Measurements from ENCODE around the gene TPD52L2.
"Not testable (repeated sequence)": the region's sequence is repeated elsewhere in the genome, so short reads cannot be mapped to it uniquely, and the experiment has no call there.

TPD52L2 gene

GRCh38 chr20:63835021-63835858 is 29.8 kb upstream of the TPD52L2 start:
- in situ Hi-C loops (cut with HindIII; ENCODE audit: low sequenced_read_pairs), result no loop called here

- in situ Hi-C loops (cut with HindIII; ENCODE audit: low sequenced_read_pairs), result no loop called here
Measured at GRCh38 chr20:63836458-63837344, 28.4 kb upstream of the TPD52L2 start.

DNA sequence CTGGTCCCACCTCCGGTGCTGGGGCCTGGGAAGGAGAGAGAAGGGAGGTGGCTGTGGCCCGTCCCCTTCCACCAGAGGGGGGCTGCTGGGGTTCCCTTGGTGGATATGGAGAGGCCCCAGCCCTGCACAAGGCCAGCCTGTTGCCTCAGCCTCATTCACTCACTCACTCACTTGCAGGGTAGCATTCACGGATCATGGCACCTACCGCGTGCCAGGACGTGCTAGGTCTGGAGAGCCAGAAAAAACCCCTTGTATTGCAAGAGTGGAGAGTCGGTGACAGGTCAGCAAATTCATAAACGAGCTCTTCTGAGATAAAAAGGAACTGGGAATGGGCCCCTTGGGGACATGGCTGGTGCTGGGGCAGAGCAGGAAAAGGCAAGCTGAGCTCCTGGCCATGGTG is 27.6 kb upstream of the TPD52L2 start:
- in situ Hi-C loops (cut with HindIII; ENCODE audit: low sequenced_read_pairs), result no loop called here

DNA sequence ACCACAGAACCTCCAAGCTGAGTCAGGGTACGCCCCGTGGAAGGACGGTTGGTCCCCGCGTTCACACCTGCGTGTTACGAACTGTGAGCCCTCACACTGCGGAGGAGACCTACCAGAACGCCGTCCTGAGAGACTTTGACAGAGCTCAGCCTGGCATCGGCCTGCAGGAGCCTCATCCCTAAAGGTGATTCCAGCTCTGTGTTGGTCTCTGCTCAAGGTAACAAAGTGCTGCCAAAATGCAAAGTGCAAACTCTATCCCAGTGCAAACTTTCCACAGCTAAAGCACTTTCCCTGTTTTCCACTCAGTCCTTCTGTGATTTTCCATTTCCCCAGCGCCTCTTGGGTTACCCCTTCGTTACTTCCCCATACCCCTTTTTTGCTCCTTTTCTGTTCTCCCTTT is 25.4 kb upstream of the TPD52L2 start:
- in situ Hi-C loops (cut with HindIII; ENCODE audit: low sequenced_read_pairs), result no loop called here

- in situ Hi-C loops (cut with HindIII; ENCODE audit: low sequenced_read_pairs), result no loop called here
Measured at GRCh38 chr20:63840405-63840828, 24.7 kb upstream of the TPD52L2 start.

GRCh38 chr20:63842258-63842657 is 22.8 kb upstream of the TPD52L2 start:
- in situ Hi-C loops (cut with HindIII; ENCODE audit: low sequenced_read_pairs), result no loop called here

GRCh38 chr20:63843222-63843621 is 21.8 kb upstream of the TPD52L2 start:
- in situ Hi-C loops (cut with HindIII; ENCODE audit: low sequenced_read_pairs), result no loop called here

DNA sequence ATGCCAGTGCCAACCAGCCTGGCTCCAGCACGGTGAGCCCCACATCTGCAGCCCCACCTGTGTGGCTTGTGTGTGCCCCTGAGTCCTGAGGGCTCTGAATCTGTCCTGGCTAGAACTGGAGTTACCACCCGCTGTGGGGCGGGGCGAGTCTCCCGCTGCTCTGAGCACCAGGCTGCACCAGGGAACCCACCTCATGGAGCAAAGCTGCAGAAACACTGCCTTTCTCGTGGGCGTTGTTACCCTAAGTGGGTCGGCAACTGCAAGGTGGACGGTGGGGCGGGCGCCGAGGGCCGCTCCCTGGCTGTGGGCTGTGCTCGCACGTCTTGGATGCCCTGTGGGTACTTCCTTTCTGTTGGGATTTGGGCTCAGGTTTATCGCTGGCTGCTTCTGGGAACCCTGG is 21.3 kb upstream of the TPD52L2 start:
- in situ Hi-C loops (cut with HindIII; ENCODE audit: low sequenced_read_pairs), result no loop called here

DNA sequence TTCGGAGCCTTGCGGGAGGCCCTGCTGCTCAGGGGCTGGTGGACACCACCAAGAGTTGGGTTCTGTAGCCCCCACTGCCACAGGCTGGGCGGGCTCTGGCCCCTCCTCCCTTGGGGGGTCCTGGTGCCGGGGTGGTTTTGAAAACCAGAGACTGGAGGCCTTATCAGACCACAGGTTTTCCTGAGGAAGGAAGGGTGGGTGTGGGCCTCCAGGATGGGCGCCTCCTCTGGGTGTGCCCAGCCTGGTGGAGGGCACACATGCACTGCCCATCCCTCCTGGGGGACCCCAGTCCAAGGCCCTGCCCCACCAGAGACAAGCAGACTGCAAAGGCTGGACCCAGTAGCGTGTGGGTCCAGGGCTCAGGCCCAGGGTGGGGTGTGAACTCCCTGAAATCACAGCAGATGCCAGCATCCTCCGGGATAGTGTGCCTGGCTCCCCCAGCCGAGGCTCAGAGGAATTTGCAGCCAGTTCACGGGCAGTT is 20.5 kb upstream of the TPD52L2 start:
- in situ Hi-C loops (cut with HindIII; ENCODE audit: low sequenced_read_pairs), result no loop called here

DNA sequence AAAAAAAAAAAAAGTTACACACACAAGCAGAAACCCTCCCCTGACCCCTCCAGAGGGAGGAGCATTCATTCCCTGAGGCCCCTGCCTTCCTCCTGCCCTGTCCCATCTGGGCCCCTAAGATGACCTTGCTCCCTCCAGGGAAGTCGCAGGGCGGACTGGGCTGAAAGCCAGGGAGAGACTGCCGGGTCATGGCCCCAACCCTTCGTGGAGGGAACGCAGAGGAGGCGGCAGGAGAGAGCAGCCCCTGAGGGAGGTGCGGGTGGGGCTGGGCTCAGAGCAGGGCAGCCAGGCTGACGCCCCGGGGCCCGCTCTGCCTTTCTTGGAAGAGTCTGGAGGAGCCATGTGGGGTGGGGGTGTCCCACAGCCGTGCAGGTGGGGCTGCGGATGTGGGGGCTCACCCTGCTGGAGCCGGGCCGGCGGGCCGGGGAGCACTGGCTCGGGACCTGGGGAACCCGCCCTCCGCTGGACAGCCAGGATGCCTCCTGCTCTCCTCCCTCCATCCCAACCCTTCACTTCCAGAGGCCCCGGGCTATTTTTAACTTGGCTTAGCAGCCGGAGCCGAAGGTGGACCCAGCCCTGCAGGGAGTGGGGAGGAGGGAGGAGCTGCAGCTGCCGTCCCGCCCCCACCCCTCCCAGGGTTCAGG is 18.8 kb upstream of the TPD52L2 start:
- in situ Hi-C loops (cut with HindIII; ENCODE audit: low sequenced_read_pairs), result no loop called here

- in situ Hi-C loops (cut with HindIII; ENCODE audit: low sequenced_read_pairs), result no loop called here
Measured at GRCh38 chr20:63846888-63847236, 18.2 kb upstream of the TPD52L2 start.

- in situ Hi-C loops (cut with HindIII; ENCODE audit: low sequenced_read_pairs), result no loop called here
Measured at GRCh38 chr20:63847237-63848002, 17.6 kb upstream of the TPD52L2 start.

DNA sequence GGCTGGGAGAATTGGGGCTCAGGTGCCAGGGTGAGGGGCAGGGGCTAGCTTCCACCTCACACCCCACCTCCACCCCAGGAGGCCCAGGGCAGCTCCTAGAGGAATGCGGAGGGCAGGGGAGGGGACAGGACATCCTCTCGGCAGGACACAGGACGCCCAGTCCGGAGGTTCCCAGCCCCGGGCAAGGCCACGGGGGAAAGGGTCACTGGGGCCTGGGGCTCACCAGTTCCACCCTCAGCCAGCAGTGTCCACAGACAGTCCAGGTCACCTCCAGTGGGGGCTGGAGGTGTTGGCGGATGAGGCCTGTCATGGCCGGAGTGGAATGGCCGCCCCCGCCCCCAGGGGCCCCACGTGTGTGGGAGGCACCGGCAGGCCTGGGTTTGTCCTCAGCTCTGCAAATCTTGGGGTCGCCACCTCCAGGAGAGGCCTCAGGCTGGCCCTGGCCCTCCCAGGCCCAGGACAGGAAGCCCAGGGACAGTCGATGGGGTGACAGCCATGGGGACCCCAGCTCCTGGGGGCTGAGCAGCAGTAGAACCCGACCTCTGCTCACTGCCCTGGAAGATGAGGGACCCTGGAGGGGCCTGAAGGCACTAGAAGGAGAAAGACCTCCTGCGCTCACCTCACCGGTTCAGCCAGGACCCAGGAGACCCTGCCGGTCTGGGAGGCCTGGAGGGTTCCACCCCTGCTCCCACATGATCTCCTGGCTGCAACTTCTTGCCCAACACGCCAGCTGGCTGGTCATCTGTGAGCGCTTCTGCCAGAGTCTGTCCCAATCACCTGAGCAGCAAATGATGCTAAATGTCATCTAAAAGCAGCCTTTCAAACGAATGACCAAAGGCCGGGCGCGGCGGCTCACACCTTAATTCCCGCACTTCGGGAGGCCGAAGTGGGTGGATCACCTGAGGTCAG is 16.8 kb upstream of the TPD52L2 start:
- in situ Hi-C loops (cut with HindIII; ENCODE audit: low sequenced_read_pairs), result no loop called here

GRCh38 chr20:63850689-63851547 is 14.2 kb upstream of the TPD52L2 start:
- in situ Hi-C loops (cut with HindIII; ENCODE audit: low sequenced_read_pairs), result no loop called here

DNA sequence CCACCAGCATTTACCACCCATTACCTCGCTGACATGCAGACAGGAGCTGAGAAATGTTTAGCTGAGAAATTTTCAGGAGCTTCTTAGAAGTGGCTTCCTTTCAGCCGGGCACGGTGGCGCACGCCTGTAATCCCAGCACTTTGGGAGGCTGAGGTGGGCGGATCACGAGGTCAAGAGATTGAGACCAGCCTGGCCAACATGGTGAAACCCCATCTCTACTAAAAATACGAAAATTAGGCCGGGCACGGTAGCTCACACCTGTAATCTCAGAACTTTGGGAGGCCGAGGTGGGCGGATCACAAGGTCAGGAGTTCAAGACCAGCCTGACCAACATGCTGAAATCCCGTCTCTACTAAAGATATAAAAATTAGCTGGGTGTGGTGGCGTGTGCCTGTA is 13.5 kb upstream of the TPD52L2 start:
- in situ Hi-C loops (cut with HindIII; ENCODE audit: low sequenced_read_pairs), result not testable (repeated sequence)

DNA sequence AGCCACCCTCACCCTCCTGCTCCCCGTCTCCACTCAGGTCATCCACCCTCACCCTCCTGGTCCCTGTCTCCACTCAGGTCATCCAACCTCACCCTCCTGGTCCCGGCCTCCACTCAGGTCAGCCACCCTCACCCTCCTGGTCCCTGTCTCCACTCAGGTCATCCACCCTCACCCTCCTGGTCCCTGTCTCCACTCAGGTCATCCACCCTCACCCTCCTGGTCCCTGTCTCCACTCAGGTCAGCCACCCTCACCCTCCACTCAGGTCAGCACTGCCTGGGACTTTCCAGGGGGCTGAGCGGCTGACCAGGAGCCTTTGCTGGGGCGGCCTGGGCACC is 11.4 kb upstream of the TPD52L2 start:
- in situ Hi-C loops (cut with HindIII; ENCODE audit: low sequenced_read_pairs), result not testable (repeated sequence)

GRCh38 chr20:63854069-63854765 is 10.9 kb upstream of the TPD52L2 start:
- in situ Hi-C loops (cut with HindIII; ENCODE audit: low sequenced_read_pairs), result no loop called here

DNA sequence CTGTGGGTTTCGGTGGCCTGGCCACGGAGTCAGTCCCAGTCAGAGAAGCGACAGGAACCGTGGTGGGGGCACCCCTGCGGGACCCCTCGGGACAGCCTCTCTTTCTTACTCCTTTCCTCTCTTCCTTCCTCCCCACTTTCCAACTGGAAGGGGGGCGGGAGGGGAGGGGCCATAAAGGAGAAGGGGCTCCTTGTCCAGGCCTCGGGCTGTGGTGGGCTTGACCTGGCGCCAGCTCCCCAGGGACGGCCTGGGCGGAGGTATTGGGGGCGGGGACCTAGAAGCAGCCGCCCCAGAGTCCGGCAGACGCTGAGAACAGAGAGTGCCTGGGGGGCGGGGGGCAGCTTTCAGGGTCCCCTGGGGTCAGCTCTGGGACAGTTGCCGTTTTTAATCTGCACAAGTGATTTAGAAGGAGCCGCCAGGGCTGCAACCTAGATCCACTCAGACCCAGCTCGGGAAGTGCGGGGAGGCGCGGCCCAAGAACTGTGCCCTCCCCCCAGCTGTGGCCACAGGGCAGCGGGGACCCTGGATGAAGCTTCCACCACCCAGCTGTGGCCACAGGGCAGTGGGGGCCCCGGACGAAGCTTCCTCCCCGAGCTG is 10.2 kb upstream of the TPD52L2 start:
- in situ Hi-C loops (cut with HindIII; ENCODE audit: low sequenced_read_pairs), result no loop called here
